Upper lobe of left lung (tissue), 6 donors: ENCODE data around the gene ATP8B1. TPM values are rescaled to one million over a fixed set of nuclear protein-coding genes. Genes with fewer than 3 reads are reported as not detected.
"Not testable (repeated sequence)": the region's sequence is repeated elsewhere in the genome, so short reads cannot be mapped to it uniquely, and the experiment has no call there.

Source experiments
- ATAC-seq, 2 donors: fragments of 200-7000 bp; cut with Tn5 transposase; one replicate each; pipeline ENCODE4 v1.9.1; 2022; ENCODE audit warnings: mild to moderate bottlenecking in 2 of 2, moderate library complexity in 2 of 2; ENCODE audit not compliant: low FRiP score in 2 of 2
- DNase-seq, 2 donors: peaks; one replicate each; pipeline ENCODE4 v3.0.0-alpha.2; 2019 to 2020
- H3K27ac ChIP-seq, 4 donors: fragments of 200-600 bp; sonication (generic); one replicate each; pipeline ENCODE4 v1.5.1; 2016 to 2019
- H3K27me3 ChIP-seq, 4 donors: fragments of 200-600 bp; sonication (generic); one replicate each; pipeline ENCODE4 v1.5.1; 2017 to 2019
- H3K36me3 ChIP-seq, 4 donors: fragments of 200-600 bp; sonication (generic); one replicate each; pipeline ENCODE4 v1.5.1; 2016 to 2019
- H3K4me1 ChIP-seq, 4 donors: fragments of 200-600 bp; sonication (generic); one replicate each; pipeline ENCODE4 v1.5.1; 2018 to 2019
- H3K4me3 ChIP-seq, 4 donors: fragments of 200-600 bp; sonication (generic); one replicate each; pipeline ENCODE4 v1.5.1; 2017 to 2019; ENCODE audit warnings: mild to moderate bottlenecking in 2 of 4, moderate library complexity in 1 of 4
- H3K9me3 ChIP-seq, 4 donors: fragments of 200-600 bp; sonication (generic); one replicate each; pipeline ENCODE4 v1.5.1; 2018 to 2019
- CTCF ChIP-seq, 6 experiments: fragments of 450-650 bp in 4 of 6; fragments of 200-600 bp in 2 of 6; sonication (generic) in 2 of 6; IDR thresholded peaks; one replicate each; pipeline ENCODE4 v1.5.1; 2016 to 2019; ENCODE audit warnings: antibody characterized with exemption in 6 of 6
- EP300 ChIP-seq, 4 donors: sonication (generic); formaldehyde crosslinking; IDR thresholded peaks; one replicate each; pipeline ENCODE4 v1.5.1; 2017; ENCODE audit warnings: antibody characterized with exemption in 4 of 4, control low read depth in 2 of 4
- POLR2A ChIP-seq, 4 donors: fragments of 450-650 bp; IDR thresholded peaks; one replicate each; pipeline ENCODE4 v1.5.1; 2016 to 2017; ENCODE audit warnings: antibody characterized with exemption in 4 of 4, mild to moderate bottlenecking in 2 of 4
- POLR2AphosphoS5 ChIP-seq, 2 donors: sonication (generic); formaldehyde crosslinking; IDR thresholded peaks; one replicate each; pipeline ENCODE4 v1.5.1; 2017; ENCODE audit warnings: antibody characterized with exemption in 2 of 2
- WGBS, 2 donors: methylation state at CpG; one replicate each; pipeline ENCODE4 v1.1.5; 2017 to 2018; 5-methylcytosine and 5-hydroxymethylcytosine counted together
- total RNA-seq, 6 donors: library from RNA; depleted of rRNA in 4 of 6; stranded (reverse); fragments of >200 nt in 4 of 6; gene quantifications; one replicate each; pipeline versions ENCODE4 v1.1.0 to v1.2.1, GENCODE V29; 2016 to 2021
- donor health status: DM: no; HTN: no; CAD: no; lungs with moderate emphysema.
- donor health status: DM: no; HTN: yes; CAD: no; lungs with severe emphysema.

ATP8B1 gene
- total RNA-seq, 6 donors from 2014 or later = 19.6 to 36.5 (median 26.0) TPM

- no peak overlapping the region for H3K4me3 ChIP-seq
- no peak for TF ChIP-seq POLR2AphosphoS5 (IDR thresholded peaks at IDR 0.05)
- no peak for TF ChIP-seq CTCF (IDR thresholded peaks at IDR 0.05)
- no peak for TF ChIP-seq POLR2A (IDR thresholded peaks at IDR 0.05)
- no peak overlapping the region for H3K27ac ChIP-seq
Observed at GRCh38 chr18:57833441-57834101, 30.5 kb upstream of the ATP8B1 start.

GRCh38 chr18:57832730-57833129 is 29.6 kb upstream of the ATP8B1 start:
- Histone ChIP-seq H3K27me3 (no peaks in the 10 kb centered on the region), H3K9me3 (no peaks in the 10 kb centered on the region), H3K4me1 (peaks cover 0 to 6% (median 3%) of the 10 kb centered on the region in 4 donors), H3K36me3 (no peaks in the 10 kb centered on the region), H3K27ac (no peak overlapping the region), H3K4me3 (no peak overlapping the region)
- 100% methylated on average over 2 of the region's 2 CpGs for WGBS, 2 donors
- TF ChIP-seq EP300 (IDR thresholded peaks at IDR 0.05) (no peak), POLR2A (IDR thresholded peaks at IDR 0.05) (no peak), POLR2AphosphoS5 (IDR thresholded peaks at IDR 0.05) (no peak), CTCF (IDR thresholded peaks at IDR 0.05) (no peak)
- ATAC-seq (no peak), DNase-seq (no peak)

More at GRCh38 chr18:57833441-57834101, 30.5 kb upstream of the ATP8B1 start:
- DNase-seq = no peak
- ATAC-seq = peak in 1 of 2 donors; percentile 35
- Histone ChIP-seq H3K9me3 (no peaks in the 10 kb centered on the region), H3K27me3 (no peaks in the 10 kb centered on the region), H3K4me1 (peaks cover 0 to 6% (median 3%) of the 10 kb centered on the region in 4 donors), H3K36me3 (no peaks in the 10 kb centered on the region)
- 46 to 68% methylated on average over 8 of the region's 8 CpGs for WGBS, 2 donors

GRCh38 chr18:57831597-57832377 is 28.7 kb upstream of the ATP8B1 start:
- Histone ChIP-seq H3K27ac (no peak overlapping the region), H3K4me1 (peaks cover 0 to 6% (median 3%) of the 10 kb centered on the region in 4 donors), H3K36me3 (no peaks in the 10 kb centered on the region), H3K27me3 (no peaks in the 10 kb centered on the region), H3K4me3 (no peak overlapping the region), H3K9me3 (no peaks in the 10 kb centered on the region)
- DNase-seq = no peak
- no peak for ATAC-seq
- TF ChIP-seq EP300 (IDR thresholded peaks at IDR 0.05) = no peak
- 74 to 86% methylated on average over 14 of the region's 14 CpGs for WGBS, 2 donors

- TF ChIP-seq POLR2AphosphoS5 (IDR thresholded peaks at IDR 0.05) (no peak), EP300 (IDR thresholded peaks at IDR 0.05) (no peak), POLR2A (IDR thresholded peaks at IDR 0.05) (no peak), CTCF (IDR thresholded peaks at IDR 0.05) (no peak)
- WGBS, 2 donors = 65 to 70% methylated on average over 11 of the region's 11 CpGs
- no peaks in the 10 kb centered on the region for H3K36me3 ChIP-seq
- no peak overlapping the region for H3K27ac ChIP-seq
- no peak overlapping the region for H3K4me3 ChIP-seq
- no peaks in the 10 kb centered on the region for H3K4me1 ChIP-seq
- ATAC-seq = no peak
- H3K27me3 ChIP-seq = no peaks in the 10 kb centered on the region
- DNase-seq = no peak
- H3K9me3 ChIP-seq = no peaks in the 10 kb centered on the region
Observed at GRCh38 chr18:57827646-57828045, 24.5 kb upstream of the ATP8B1 start.

- Histone ChIP-seq H3K4me1 (no peaks in the 10 kb centered on the region), H3K36me3 (no peaks in the 10 kb centered on the region), H3K4me3 (no peak overlapping the region), H3K27me3 (no peaks in the 10 kb centered on the region), H3K27ac (no peak overlapping the region), H3K9me3 (no peaks in the 10 kb centered on the region)
- DNase-seq (no peak), ATAC-seq (no peak)
- WGBS, 2 donors = 88 to 96% methylated on average over 1 of the region's 1 CpG
- no peak for TF ChIP-seq POLR2A (IDR thresholded peaks at IDR 0.05)
- no peak for TF ChIP-seq CTCF (IDR thresholded peaks at IDR 0.05)
- TF ChIP-seq POLR2AphosphoS5 (IDR thresholded peaks at IDR 0.05) = no peak
- TF ChIP-seq EP300 (IDR thresholded peaks at IDR 0.05) = no peak
Observed at GRCh38 chr18:57826252-57826651, 23.1 kb upstream of the ATP8B1 start.

GRCh38 chr18:57820583-57820982 is 17.5 kb upstream of the ATP8B1 start:
- H3K36me3 ChIP-seq, ATAC-seq, H3K4me3 ChIP-seq, DNase-seq, H3K9me3 ChIP-seq, H3K27me3 ChIP-seq: not testable (repeated sequence)
- H3K27ac ChIP-seq = peak overlapping the region in 1 of 4 donors; percentile 44
- peaks cover 5 to 13% (median 12%) of the 10 kb centered on the region in 4 donors for H3K4me1 ChIP-seq
- 87 to 93% methylated on average over 2 of the region's 2 CpGs for WGBS, 2 donors
